Ishikawa (cell line): ENCODE results near the gene HMGN4.

Experiments
- CEBPB ChIP-seq: IDR thresholded peaks from 2 replicates; pipeline ENCODE4 v1.6.1; 2012
- CREB1 ChIP-seq: IDR thresholded peaks from 2 replicates; pipeline ENCODE4 v1.6.1; 2012; ENCODE audit warnings: low read depth
- EGR1 ChIP-seq: IDR thresholded peaks from 2 replicates; pipeline ENCODE4 v1.6.1; 2012
- EP300 ChIP-seq: IDR thresholded peaks from 2 replicates; pipeline ENCODE4 v1.6.1; 2012; ENCODE audit warnings: borderline replicate concordance
- FOXM1 ChIP-seq: IDR thresholded peaks from 2 replicates; pipeline ENCODE4 v1.6.1; 2012; ENCODE audit warnings: low read depth, borderline replicate concordance
- MAX ChIP-seq: IDR thresholded peaks from 2 replicates; pipeline ENCODE4 v1.6.1; 2012
- NFIC ChIP-seq: IDR thresholded peaks from 2 replicates; pipeline ENCODE4 v1.6.1; 2012
- RAD21 ChIP-seq: IDR thresholded peaks from 2 replicates; pipeline ENCODE4 v1.6.1; 2012; ENCODE audit warnings: low read depth
- REST ChIP-seq: IDR thresholded peaks from 2 replicates; pipeline ENCODE4 v1.6.1; 2012; ENCODE audit warnings: low read depth, mild to moderate bottlenecking
- TAF1 ChIP-seq: IDR thresholded peaks from 2 replicates; pipeline ENCODE4 v1.6.1; 2012; ENCODE audit warnings: low read depth, mild to moderate bottlenecking
- TCF12 ChIP-seq: IDR thresholded peaks from 2 replicates; pipeline ENCODE4 v1.6.1; 2012; ENCODE audit warnings: low read depth
- TEAD4 ChIP-seq: IDR thresholded peaks from 2 replicates; pipeline ENCODE4 v1.6.1; 2012
- USF1 ChIP-seq: IDR thresholded peaks from 2 replicates; pipeline ENCODE4 v1.6.1; 2012
- YY1 ChIP-seq: IDR thresholded peaks from 2 replicates; pipeline ENCODE4 v1.6.1; 2012; ENCODE audit warnings: low read depth
- ZBTB7A ChIP-seq: IDR thresholded peaks from 2 replicates; pipeline ENCODE4 v1.6.1; 2012; ENCODE audit warnings: low read depth

Gene HMGN4

GRCh38 chr6:26507658-26508057 is 30.5 kb upstream of the HMGN4 start:
- TF ChIP-seq MAX: no peak
- TF ChIP-seq EP300: no peak
- TF ChIP-seq TEAD4: no peak
- no peak for TF ChIP-seq FOXM1
- TF ChIP-seq NFIC: no peak
- TF ChIP-seq TCF12: no peak
- no peak for TF ChIP-seq USF1
- TF ChIP-seq YY1: no peak
- no peak for TF ChIP-seq RAD21
- no peak for TF ChIP-seq CEBPB

DNA sequence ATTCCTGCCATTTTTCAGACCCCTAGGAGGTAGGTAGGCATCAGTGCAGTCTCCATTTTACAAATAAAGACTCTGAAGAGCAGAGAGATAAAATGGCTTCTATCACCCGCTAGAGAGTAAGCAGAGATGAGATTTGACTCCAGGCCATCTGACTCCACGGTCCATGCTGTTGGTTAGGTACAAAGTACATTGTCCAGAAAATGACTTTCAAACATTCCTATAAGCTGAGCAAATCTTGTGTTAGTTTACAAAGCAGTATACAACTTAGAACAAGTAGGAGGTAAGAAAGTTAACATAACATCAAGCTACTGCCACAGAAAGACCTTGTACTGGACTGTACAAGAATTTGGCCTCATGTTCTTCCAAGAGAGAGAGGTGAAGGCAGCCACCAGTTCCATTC is 23.2 kb upstream of the HMGN4 start:
- TF ChIP-seq CREB1 (no peak), TEAD4 (no peak), RAD21 (no peak), FOXM1 (no peak), CEBPB (no peak), MAX (no peak), YY1 (no peak), TAF1 (no peak)

DNA sequence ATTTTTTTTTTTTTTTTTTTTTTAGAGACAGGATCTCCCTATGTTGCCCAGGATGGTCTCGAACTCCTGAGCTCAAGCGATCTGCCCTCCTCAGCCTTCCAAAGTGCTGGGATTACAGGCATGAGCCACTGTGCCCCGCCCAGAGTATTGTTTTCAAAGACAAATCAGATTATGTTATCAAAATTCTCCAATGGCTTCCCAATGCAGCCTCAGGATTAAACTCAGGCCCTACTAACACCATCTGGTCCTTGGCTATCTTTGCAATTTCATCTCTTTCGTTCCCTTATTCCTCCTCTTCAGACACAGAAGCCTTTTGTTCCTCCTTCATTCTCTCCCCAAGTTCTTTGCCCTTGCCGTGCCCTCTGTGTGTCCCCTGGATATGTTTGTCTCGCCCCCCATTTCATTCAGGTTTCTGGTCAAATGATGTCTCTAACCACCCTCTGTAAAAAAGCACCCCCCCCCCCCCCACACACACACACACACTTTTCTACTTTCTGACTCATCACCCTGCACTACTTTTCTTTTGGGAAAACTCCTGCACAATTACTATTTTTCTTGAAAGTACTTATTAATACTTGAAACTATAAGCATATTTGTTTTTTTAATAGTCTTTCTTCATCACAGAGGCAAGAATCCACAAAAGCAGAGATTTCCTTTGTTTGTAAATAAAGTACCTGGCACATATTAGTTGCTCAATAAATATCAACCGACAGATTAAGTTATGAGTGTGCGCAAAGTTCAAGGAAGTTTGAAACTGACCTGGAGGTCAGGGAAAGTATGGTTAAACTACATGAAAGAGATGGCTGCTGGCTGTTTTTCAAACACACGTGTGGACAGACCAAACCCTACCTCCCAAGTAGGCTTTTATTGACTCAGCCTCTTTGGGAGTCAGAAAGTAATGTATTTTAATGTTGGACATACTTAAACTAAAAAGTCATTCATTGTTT is 21.4 kb upstream of the HMGN4 start:
- TF ChIP-seq EP300 (no peak), REST (no peak), YY1 (no peak), EGR1 (no peak), TAF1 (no peak), USF1 (no peak), ZBTB7A (no peak), RAD21 (no peak), TEAD4 (no peak), TCF12 (no peak), CREB1 (no peak), MAX (no peak), NFIC (no peak), CEBPB (no peak), FOXM1 (no peak)

DNA sequence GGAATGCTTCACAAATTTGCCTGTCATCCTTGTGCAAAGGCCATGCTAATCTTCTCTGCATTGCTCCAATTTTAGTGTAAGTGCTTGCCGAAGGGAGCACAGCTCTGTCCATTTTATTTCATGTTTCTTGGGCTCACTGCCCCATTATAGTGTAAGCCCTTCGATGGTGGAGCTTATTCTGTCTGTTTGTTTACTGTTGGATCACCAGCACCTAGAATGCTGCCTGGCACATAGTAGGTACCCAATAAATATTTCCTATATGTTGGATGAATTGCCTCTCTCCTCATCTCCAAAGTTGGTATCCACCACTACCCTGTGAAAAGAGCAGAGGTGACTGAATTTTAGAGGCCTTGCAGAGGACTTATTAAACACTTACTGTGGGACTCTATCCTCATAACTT is 18.8 kb upstream of the HMGN4 start:
- TF ChIP-seq NFIC (no peak), RAD21 (no peak), TEAD4 (no peak), TCF12 (no peak), ZBTB7A (no peak), REST (no peak), EP300 (no peak), CREB1 (no peak), FOXM1 (no peak), TAF1 (no peak), CEBPB (no peak), USF1 (no peak), EGR1 (no peak), MAX (no peak), YY1 (no peak)
